ENCODE measurements around the gene GPR157.

GPR157 gene

GRCh38 chr1:9135073-9135836, 6.4 kb upstream of the GPR157 start:
- no peak for TF ChIP-seq SIN3A (IDR thresholded peaks at IDR 0.05; ENCODE audit: borderline replicate concordance, insufficient read depth, low read length)
- no peak for TF ChIP-seq TAF1 (IDR thresholded peaks at IDR 0.05; ENCODE audit: borderline replicate concordance, insufficient read depth, low read length)
- no peak for TF ChIP-seq REST (IDR thresholded peaks at IDR 0.05; ENCODE audit: insufficient read depth in 1 of 2, low read depth in 2 of 2, low read length in 2 of 2)

- no peak for TF ChIP-seq SIN3A (IDR thresholded peaks at IDR 0.05; ENCODE audit: borderline replicate concordance, insufficient read depth, low read length)
- TF ChIP-seq TAF1 (IDR thresholded peaks at IDR 0.05; ENCODE audit: borderline replicate concordance, insufficient read depth, low read length) = no peak
- no peak for TF ChIP-seq FOXP2 (optimal IDR thresholded peaks at IDR 0.05; ENCODE audit: borderline replicate concordance, extremely low read depth, extremely low read length, insufficient read depth)
- no peak for TF ChIP-seq POLR2AphosphoS5 (IDR thresholded peaks at IDR 0.05; ENCODE audit: low read depth, low read length)
- no peak for TF ChIP-seq REST (IDR thresholded peaks at IDR 0.05; ENCODE audit: insufficient read depth in 1 of 2, low read depth in 2 of 2, low read length in 2 of 2)
Observed at GRCh38 chr1:9133870-9134585, 5.1 kb upstream of the GPR157 start.

- no peak for TF ChIP-seq TAF1 (IDR thresholded peaks at IDR 0.05; ENCODE audit: borderline replicate concordance, insufficient read depth, low read length)
- no peak for TF ChIP-seq FOXP2 (optimal IDR thresholded peaks at IDR 0.05; ENCODE audit: borderline replicate concordance, extremely low read depth, extremely low read length, insufficient read depth)
- TF ChIP-seq POLR2AphosphoS5 (IDR thresholded peaks at IDR 0.05; ENCODE audit: low read depth, low read length) = no peak
- no peak for TF ChIP-seq REST (IDR thresholded peaks at IDR 0.05; ENCODE audit: insufficient read depth in 1 of 2, low read depth in 2 of 2, low read length in 2 of 2)
- no peak for TF ChIP-seq SIN3A (IDR thresholded peaks at IDR 0.05; ENCODE audit: borderline replicate concordance, insufficient read depth, low read length)
Observed at GRCh38 chr1:9129266-9130041, 552 bp upstream of the GPR157 start.

GRCh38 chr1:9128166-9128519, 759 bp downstream of the GPR157 start:
- no peak for TF ChIP-seq SIN3A (IDR thresholded peaks at IDR 0.05; ENCODE audit: borderline replicate concordance, insufficient read depth, low read length)
- TF ChIP-seq FOXP2 (optimal IDR thresholded peaks at IDR 0.05; ENCODE audit: borderline replicate concordance, extremely low read depth, extremely low read length, insufficient read depth) = no peak
- no peak for TF ChIP-seq REST (IDR thresholded peaks at IDR 0.05; ENCODE audit: insufficient read depth in 1 of 2, low read depth in 2 of 2, low read length in 2 of 2)
- no peak for TF ChIP-seq POLR2AphosphoS5 (IDR thresholded peaks at IDR 0.05; ENCODE audit: low read depth, low read length)

Measured in PFSK-1 (cell line).